ENCODE results near the gene BCAS3.

Gene BCAS3

GRCh38 chr17:61088556-61088955 lies 410.9 kb downstream of the BCAS3 start:
- CTCF ChIA-PET = interaction anchor here (1.0 kb wide), 1 partner anchor 15 kb away, joined by 3 read pairs; no protein-coding TSS in a partner anchor
- POLR2A ChIA-PET = no interaction called here
- no peak for TF ChIP-seq FOXM1 (IDR thresholded peaks at IDR 0.05; ENCODE audit: borderline replicate concordance)
- no peak for TF ChIP-seq SP1 (IDR thresholded peaks at IDR 0.05)
- no peak for TF ChIP-seq NFRKB (IDR thresholded peaks at IDR 0.05)
- no peak for TF ChIP-seq FOXK2 (IDR thresholded peaks at IDR 0.05)
- no peak for TF ChIP-seq ZNF384 (IDR thresholded peaks at IDR 0.05)
- no peak for DNase-seq (ENCODE audit: extremely low spot score)

GRCh38 chr17:61091096-61091495 lies 413.4 kb downstream of the BCAS3 start:
- ChIA-PET CTCF (no interaction called here), POLR2A (no interaction called here)
- TF ChIP-seq L3MBTL2 (conservative IDR thresholded peaks at IDR 0.05) = no peak
- TF ChIP-seq FOXA1 (IDR thresholded peaks at IDR 0.05) = no peak
- no peak for TF ChIP-seq ARNT (IDR thresholded peaks at IDR 0.05)
- no peak for TF ChIP-seq CTBP1 (IDR thresholded peaks at IDR 0.05; ENCODE audit: borderline replicate concordance)
- no peak for TF ChIP-seq BHLHE40 (IDR thresholded peaks at IDR 0.05; ENCODE audit: borderline replicate concordance)
- TF ChIP-seq ELF4 (IDR thresholded peaks at IDR 0.05) = no peak
- TF ChIP-seq NFRKB (IDR thresholded peaks at IDR 0.05) = no peak
- TF ChIP-seq ZNF384 (IDR thresholded peaks at IDR 0.05) = no peak
- TF ChIP-seq SUZ12 (IDR thresholded peaks at IDR 0.05) = no peak
- TF ChIP-seq LEF1 (IDR thresholded peaks at IDR 0.05; ENCODE audit: borderline replicate concordance) = no peak
- TF ChIP-seq FOXK2 (IDR thresholded peaks at IDR 0.05) = no peak
- TF ChIP-seq PKNOX1 (IDR thresholded peaks at IDR 0.05) = no peak
- TF ChIP-seq SP1 (IDR thresholded peaks at IDR 0.05) = no peak
- no peak for TF ChIP-seq HDGF (IDR thresholded peaks at IDR 0.05; ENCODE audit: borderline replicate concordance)
- no peak for TF ChIP-seq FOXM1 (IDR thresholded peaks at IDR 0.05; ENCODE audit: borderline replicate concordance)
- no peak for TF ChIP-seq TARDBP (IDR thresholded peaks at IDR 0.05)
- DNase-seq (ENCODE audit: extremely low spot score) = no peak

- TF ChIP-seq SP1 (IDR thresholded peaks at IDR 0.05) (no peak), TARDBP (IDR thresholded peaks at IDR 0.05) (no peak), L3MBTL2 (conservative IDR thresholded peaks at IDR 0.05) (no peak), CTBP1 (IDR thresholded peaks at IDR 0.05; ENCODE audit: borderline replicate concordance) (no peak), LEF1 (IDR thresholded peaks at IDR 0.05; ENCODE audit: borderline replicate concordance) (no peak), FOXA1 (IDR thresholded peaks at IDR 0.05) (no peak), FOXM1 (IDR thresholded peaks at IDR 0.05; ENCODE audit: borderline replicate concordance) (no peak), NFRKB (IDR thresholded peaks at IDR 0.05) (no peak), PKNOX1 (IDR thresholded peaks at IDR 0.05) (no peak), HDGF (IDR thresholded peaks at IDR 0.05; ENCODE audit: borderline replicate concordance) (no peak), BHLHE40 (IDR thresholded peaks at IDR 0.05; ENCODE audit: borderline replicate concordance) (no peak), FOXK2 (IDR thresholded peaks at IDR 0.05) (no peak)
- POLR2A ChIA-PET = no interaction called here
- CTCF ChIA-PET = interaction anchor here (0.6 kb wide), 1 partner anchor 377 kb away, joined by 4 read pairs; no protein-coding TSS in a partner anchor
- no peak for DNase-seq (ENCODE audit: extremely low spot score)
These were observed 420.1 kb downstream of the BCAS3 start for GRCh38 chr17:61097781-61098180.

- no peak for DNase-seq (ENCODE audit: extremely low spot score)
- ChIA-PET POLR2A (no interaction called here), CTCF (no interaction called here)
- no peak for TF ChIP-seq SUZ12 (IDR thresholded peaks at IDR 0.05)
- TF ChIP-seq BHLHE40 (IDR thresholded peaks at IDR 0.05; ENCODE audit: borderline replicate concordance) = no peak
- no peak for TF ChIP-seq HDGF (IDR thresholded peaks at IDR 0.05; ENCODE audit: borderline replicate concordance)
- no peak for TF ChIP-seq CTBP1 (IDR thresholded peaks at IDR 0.05; ENCODE audit: borderline replicate concordance)
- TF ChIP-seq NFRKB (IDR thresholded peaks at IDR 0.05) = no peak
- TF ChIP-seq SP1 (IDR thresholded peaks at IDR 0.05) = no peak
- no peak for TF ChIP-seq FOXM1 (IDR thresholded peaks at IDR 0.05; ENCODE audit: borderline replicate concordance)
- TF ChIP-seq L3MBTL2 (conservative IDR thresholded peaks at IDR 0.05) = no peak
- no peak for TF ChIP-seq PKNOX1 (IDR thresholded peaks at IDR 0.05)
- no peak for TF ChIP-seq ELF4 (IDR thresholded peaks at IDR 0.05)
- no peak for TF ChIP-seq ARNT (IDR thresholded peaks at IDR 0.05)
- TF ChIP-seq ZNF384 (IDR thresholded peaks at IDR 0.05) = no peak
- TF ChIP-seq FOXK2 (IDR thresholded peaks at IDR 0.05) = no peak
- no peak for TF ChIP-seq FOXA1 (IDR thresholded peaks at IDR 0.05)
- no peak for TF ChIP-seq LEF1 (IDR thresholded peaks at IDR 0.05; ENCODE audit: borderline replicate concordance)
- no peak for TF ChIP-seq TARDBP (IDR thresholded peaks at IDR 0.05)
These were observed 428.7 kb downstream of the BCAS3 start for GRCh38 chr17:61106354-61106753.

GRCh38 chr17:61116577-61116976 lies 438.9 kb downstream of the BCAS3 start:
- ChIA-PET POLR2A (no interaction called here), CTCF (interaction anchor here (0.6 kb wide), 1 partner anchor 9 kb away, joined by 3 read pairs; no protein-coding TSS in a partner anchor)
- DNase-seq (ENCODE audit: extremely low spot score) = no peak
- no peak for TF ChIP-seq PKNOX1 (IDR thresholded peaks at IDR 0.05)
- TF ChIP-seq FOXM1 (IDR thresholded peaks at IDR 0.05; ENCODE audit: borderline replicate concordance) = no peak
- TF ChIP-seq SUZ12 (IDR thresholded peaks at IDR 0.05) = no peak
- no peak for TF ChIP-seq SP1 (IDR thresholded peaks at IDR 0.05)
- no peak for TF ChIP-seq ELF4 (IDR thresholded peaks at IDR 0.05)
- TF ChIP-seq HDGF (IDR thresholded peaks at IDR 0.05; ENCODE audit: borderline replicate concordance) = no peak
- no peak for TF ChIP-seq ARNT (IDR thresholded peaks at IDR 0.05)
- no peak for TF ChIP-seq TARDBP (IDR thresholded peaks at IDR 0.05)
- TF ChIP-seq L3MBTL2 (conservative IDR thresholded peaks at IDR 0.05) = no peak
- no peak for TF ChIP-seq LEF1 (IDR thresholded peaks at IDR 0.05; ENCODE audit: borderline replicate concordance)
- TF ChIP-seq FOXA1 (IDR thresholded peaks at IDR 0.05) = no peak
- no peak for TF ChIP-seq NFRKB (IDR thresholded peaks at IDR 0.05)
- no peak for TF ChIP-seq CTBP1 (IDR thresholded peaks at IDR 0.05; ENCODE audit: borderline replicate concordance)
- TF ChIP-seq FOXK2 (IDR thresholded peaks at IDR 0.05) = no peak
